GM13977 (cell line): ENCODE results near the gene PLAC8.
"Not testable (repeated sequence)": the region's sequence is repeated elsewhere in the genome, so short reads cannot be mapped to it uniquely, and the experiment has no call there.

Experiments
- DNase-seq: peaks from one replicate; pipeline ENCODE4 v3.0.0; 2012; ENCODE audit warnings: low spot score
- CTCF ChIP-seq: IDR thresholded peaks from 2 replicates; pipeline ENCODE4 v1.5.1; 2012; ENCODE audit warnings: mild to moderate bottlenecking, control low read depth; ENCODE audit not compliant: insufficient read depth; ENCODE audit errors: extremely low read depth, missing control alignments
- in situ Hi-C: fragments of 300-500 bp; cut with MboI; formaldehyde crosslinking; loops from one replicate; pipeline ENCODE4 v1.12.0; 2022; ENCODE audit warnings: low sequenced_read_pairs, low pct_unique_long_range_greater_than_20kb, mixed read lengths, inconsistent platforms; ENCODE audit not compliant: unreplicated experiment

The PLAC8 gene

GRCh38 chr4:83075311-83076095 lies 39.0 kb downstream of the PLAC8 start:
- no peak for TF ChIP-seq CTCF
- in situ Hi-C loops, result loop anchor here (10.0 kb wide), 1 partner anchor 189 kb away; no protein-coding TSS in a partner anchor

GRCh38 chr4:83074783-83075182 lies 39.7 kb downstream of the PLAC8 start:
- in situ Hi-C loops, result loop anchor here (10.0 to 25.0 kb wide), 3 partner anchors 190 to 612 kb away; partner anchors contain the start of genes HELQ and MRPS18C
- DNase-seq, result not testable (repeated sequence)

More at GRCh38 chr4:83075311-83076095, 39.0 kb downstream of the PLAC8 start:
- no peak for DNase-seq

- in situ Hi-C loops, result loop anchor here (10.0 to 25.0 kb wide), 3 partner anchors 191 to 612 kb away; partner anchors contain the start of genes HELQ and MRPS18C
- DNase-seq, result peak; percentile 77
- peak; percentile 72 for TF ChIP-seq CTCF
Observed at GRCh38 chr4:83074086-83074704, 40.3 kb downstream of the PLAC8 start.

GRCh38 chr4:83071116-83071515 lies 43.4 kb downstream of the PLAC8 start:
- TF ChIP-seq CTCF, result no peak
- no peak for DNase-seq
- in situ Hi-C loops, result loop anchor here (10.0 to 25.0 kb wide), 3 partner anchors 194 to 609 kb away; partner anchors contain the start of genes HELQ and MRPS18C

- no peak for DNase-seq
- no peak for TF ChIP-seq CTCF
- in situ Hi-C loops, result loop anchor here (25.0 kb wide), 2 partner anchors 395 to 605 kb away; partner anchors contain the start of genes HELQ and MRPS18C
Observed at GRCh38 chr4:83067058-83067639, 47.4 kb downstream of the PLAC8 start.

GRCh38 chr4:83065266-83065665 lies 49.3 kb downstream of the PLAC8 start:
- no peak for TF ChIP-seq CTCF
- in situ Hi-C loops, result loop anchor here (25.0 kb wide), 2 partner anchors 397 to 603 kb away; partner anchors contain the start of genes HELQ and MRPS18C
- no peak for DNase-seq
